ENCODE results near the gene GALNT17.
A peak's percentile ranks its signal among the peaks of the same experiment; 100 is the strongest.
"Not testable (repeated sequence)": the region's sequence is repeated elsewhere in the genome, so short reads cannot be mapped to it uniquely, and the experiment has no call there.

The GALNT17 gene

GRCh38 chr7:71635849-71636248 is 503.9 kb downstream of the GALNT17 start:
- H3K4me3 ChIP-seq, H3K27ac ChIP-seq: not testable (repeated sequence)

- Histone ChIP-seq H3K4me3 (no peak overlapping the region), H3K27ac (no peak overlapping the region)
Measured at GRCh38 chr7:71636329-71636728, 504.4 kb downstream of the GALNT17 start.

- Histone ChIP-seq H3K27ac (no peak overlapping the region), H3K4me3 (no peak overlapping the region)
Measured at GRCh38 chr7:71637578-71637977, 505.6 kb downstream of the GALNT17 start.

GRCh38 chr7:71638108-71638507 is 506.2 kb downstream of the GALNT17 start:
- Histone ChIP-seq H3K27ac (no peak overlapping the region), H3K4me3 (no peak overlapping the region)

GRCh38 chr7:71639382-71640085 is 507.6 kb downstream of the GALNT17 start:
- no peak overlapping the region for H3K4me3 ChIP-seq

GRCh38 chr7:71643031-71643430 is 511.1 kb downstream of the GALNT17 start:
- not testable (repeated sequence) for H3K27ac ChIP-seq, H3K4me3 ChIP-seq

More at GRCh38 chr7:71639382-71640085, 507.6 kb downstream of the GALNT17 start:
- H3K27ac ChIP-seq = no peak overlapping the region

GRCh38 chr7:71645836-71646235 is 513.9 kb downstream of the GALNT17 start:
- H3K4me3 ChIP-seq = no peak overlapping the region

GRCh38 chr7:71649812-71650211 is 517.9 kb downstream of the GALNT17 start:
- no peak overlapping the region for H3K27ac ChIP-seq
- no peak overlapping the region for H3K4me3 ChIP-seq

More at GRCh38 chr7:71645836-71646235, 513.9 kb downstream of the GALNT17 start:
- no peak overlapping the region for H3K27ac ChIP-seq

- Histone ChIP-seq H3K4me3 (no peak overlapping the region), H3K27ac (no peak overlapping the region)
Measured at GRCh38 chr7:71650653-71651337, 518.9 kb downstream of the GALNT17 start.

- no peak overlapping the region for H3K27ac ChIP-seq
- no peak overlapping the region for H3K4me3 ChIP-seq
Measured at GRCh38 chr7:71652510-71652909, 520.6 kb downstream of the GALNT17 start.

- H3K4me3 ChIP-seq = no peak overlapping the region
- no peak overlapping the region for H3K27ac ChIP-seq
Measured at GRCh38 chr7:71657386-71657785, 525.4 kb downstream of the GALNT17 start.

GRCh38 chr7:71659622-71660021 is 527.7 kb downstream of the GALNT17 start:
- H3K27ac ChIP-seq = no peak overlapping the region

GRCh38 chr7:71661671-71662224 is 529.8 kb downstream of the GALNT17 start:
- H3K27ac ChIP-seq = no peak overlapping the region
- no peak overlapping the region for H3K4me3 ChIP-seq

More at GRCh38 chr7:71659622-71660021, 527.7 kb downstream of the GALNT17 start:
- H3K4me3 ChIP-seq = no peak overlapping the region

- Histone ChIP-seq H3K4me3 (no peak overlapping the region), H3K27ac (no peak overlapping the region)
Measured at GRCh38 chr7:71665716-71666115, 533.8 kb downstream of the GALNT17 start.

- no peak overlapping the region for H3K27ac ChIP-seq
Measured at GRCh38 chr7:71668572-71668971, 536.6 kb downstream of the GALNT17 start.

GRCh38 chr7:71679480-71679879 is 547.5 kb downstream of the GALNT17 start:
- no peak overlapping the region for H3K4me3 ChIP-seq

More at GRCh38 chr7:71668572-71668971, 536.6 kb downstream of the GALNT17 start:
- no peak overlapping the region for H3K4me3 ChIP-seq

GRCh38 chr7:71682181-71682580 is 550.2 kb downstream of the GALNT17 start:
- Histone ChIP-seq H3K27ac (no peak overlapping the region), H3K4me3 (no peak overlapping the region)

More at GRCh38 chr7:71679480-71679879, 547.5 kb downstream of the GALNT17 start:
- no peak overlapping the region for H3K27ac ChIP-seq

- H3K27ac ChIP-seq = peak overlapping the region in 2 of 21 experiments; percentile 17 to 49
- no peak overlapping the region for H3K4me3 ChIP-seq
Measured at GRCh38 chr7:71682841-71683781, 551.2 kb downstream of the GALNT17 start.

- Histone ChIP-seq H3K27ac (no peak overlapping the region), H3K4me3 (no peak overlapping the region)
Measured at GRCh38 chr7:71687286-71687685, 555.3 kb downstream of the GALNT17 start.

All from skin epidermis (tissue), 12 donors.